Measurements from ENCODE around the gene BAZ2A. TPM values are rescaled to one million over a fixed set of nuclear protein-coding genes. Genes with fewer than 3 reads are reported as not detected.
"Not testable (repeated sequence)": the region's sequence is repeated elsewhere in the genome, so short reads cannot be mapped to it uniquely, and the experiment has no call there.

The BAZ2A gene
- 100 to 1,000 TPM in 3 of 12 donors, 10 to 100 TPM in 9; 31.6 to 842 (median 46.7) TPM for polyA plus RNA-seq (ENCODE audit: insufficient read length in 12 of 12)
- long read RNA-seq, donor 1, partial matches to known transcripts: 29 of 31 reads
- long read RNA-seq, donor 1, other reads (novel, unspliced or antisense): 0 of 31 reads
- long read RNA-seq, donor 2, partial matches to known transcripts: 0 of 3 reads
- long read RNA-seq, donor 2, other reads (novel, unspliced or antisense): 0 of 3 reads
- long read RNA-seq, donor 3: 0 reads
- long read RNA-seq, donor 4, partial matches to known transcripts: 0 of 3 reads
- long read RNA-seq, donor 4, other reads (novel, unspliced or antisense): 0 of 3 reads
- long read RNA-seq, donor 5: 0 reads
- long read RNA-seq, donor 6, partial matches to known transcripts: 0 of 1 reads
- long read RNA-seq, donor 6, other reads (novel, unspliced or antisense): 0 of 1 reads
- long read RNA-seq, donor 7, partial matches to known transcripts: 0 of 4 reads
- long read RNA-seq, donor 7, other reads (novel, unspliced or antisense): 0 of 4 reads
- long read RNA-seq, donor 8: 0 reads
- long read RNA-seq, donor 9: 0 reads
- long read RNA-seq, donor 10, partial matches to known transcripts: 13 of 14 reads
- long read RNA-seq, donor 10, other reads (novel, unspliced or antisense): 0 of 14 reads
- long read RNA-seq, donor 11: 0 reads

DNA sequence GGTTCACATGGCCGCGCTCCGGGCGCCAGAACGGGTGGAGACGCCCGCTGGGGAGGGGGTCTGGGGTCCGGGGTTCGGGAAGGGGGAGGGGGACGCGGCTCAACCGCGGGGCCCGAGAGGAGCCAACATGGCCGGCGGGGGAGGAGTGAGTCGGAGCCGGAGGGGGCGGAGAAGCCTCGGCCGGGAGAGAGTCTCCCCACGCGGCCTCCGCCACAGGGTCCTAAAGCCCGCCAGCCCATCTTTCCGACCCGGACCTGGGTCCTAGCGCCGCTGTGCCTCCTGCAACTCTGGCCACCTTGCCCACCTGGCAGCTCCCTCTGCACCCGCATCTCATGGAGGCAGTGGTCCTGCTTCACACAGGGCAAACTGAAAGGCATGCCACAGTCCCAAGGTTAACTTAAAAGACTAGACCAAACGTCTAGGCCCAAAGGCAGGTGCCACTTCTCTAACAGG lies at the start of gene BAZ2A:
Gene BAZ2A (minus strand): TSS at position 147 of the 453 bp plus-strand sequence. CDS start 12,796 bp downstream, outside the sequence.
- peak; percentile 88 for DNase-seq

DNA sequence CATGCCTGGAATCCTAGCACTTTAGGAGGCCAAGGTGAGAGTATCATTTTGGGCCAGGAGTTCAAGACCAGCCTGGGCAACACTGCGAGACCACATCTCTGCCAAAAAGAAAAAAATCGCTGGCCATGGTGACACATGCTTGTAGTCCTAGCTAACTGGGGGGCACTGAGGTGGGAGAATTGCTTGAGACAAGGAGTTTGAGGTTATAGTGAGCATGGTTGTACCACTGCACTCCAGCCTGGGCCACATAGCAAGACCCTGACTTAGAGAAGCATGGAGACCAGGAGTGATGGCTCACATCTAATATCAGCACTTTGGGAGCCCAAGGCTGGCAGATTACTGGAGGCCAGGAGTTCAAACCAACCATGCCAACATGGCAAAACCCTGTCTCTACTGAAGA lies 48.7 kb upstream of the BAZ2A start:
- no peak for DNase-seq

DNA sequence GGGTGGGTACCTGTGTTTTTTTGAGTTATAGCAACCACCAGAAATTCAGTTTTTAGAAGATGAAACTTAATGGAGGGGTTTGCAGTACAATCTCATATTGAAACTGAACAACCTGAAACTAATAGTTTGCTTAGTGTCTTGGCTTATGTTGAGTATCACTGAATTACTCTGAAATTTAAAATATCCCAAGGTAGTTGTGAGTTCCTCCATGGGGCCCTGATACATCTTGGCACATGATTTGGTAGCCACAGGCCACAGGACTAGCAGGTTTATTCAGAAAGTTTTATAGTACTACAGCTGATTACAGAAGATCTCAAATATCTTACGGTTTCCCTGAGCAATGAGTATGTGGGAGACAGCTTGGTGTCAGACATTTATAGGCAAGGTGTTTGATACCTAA lies 47.6 kb upstream of the BAZ2A start:
- no peak for DNase-seq

DNA sequence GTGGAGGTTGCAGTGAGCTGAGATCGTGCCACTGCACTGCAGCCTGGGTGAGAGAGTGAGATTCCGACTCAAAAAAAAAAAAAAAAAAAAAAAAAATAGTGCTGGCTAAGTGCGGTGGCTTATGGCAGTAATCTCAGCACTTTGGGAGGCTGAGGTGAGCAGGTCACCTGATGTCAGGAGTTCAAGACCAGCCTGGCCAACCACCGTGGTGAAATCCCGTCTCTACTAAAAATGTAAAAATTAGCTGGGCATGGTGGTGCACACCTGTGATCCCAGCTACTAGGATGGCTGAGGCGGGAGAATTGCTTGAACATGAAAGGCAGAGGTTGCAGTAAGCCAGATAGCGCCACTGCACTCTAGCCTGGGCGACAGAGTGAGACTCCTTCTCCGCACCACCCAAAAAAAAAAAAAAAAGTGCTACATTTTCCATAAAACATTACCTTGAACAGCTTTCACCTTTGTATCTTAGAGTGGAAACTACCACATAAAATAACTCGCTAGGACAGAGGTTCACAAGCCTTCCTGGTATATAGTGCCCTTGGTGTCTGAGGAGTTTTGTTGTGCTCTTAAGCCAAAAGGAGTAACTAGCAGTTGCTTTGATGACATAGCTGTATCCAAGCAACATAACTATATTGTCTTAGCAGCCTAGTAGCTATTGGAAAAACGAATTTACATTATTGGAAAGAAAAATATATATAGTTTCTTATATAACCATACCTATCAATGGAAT lies 46.9 kb upstream of the BAZ2A start:
- DNase-seq: no peak

DNA sequence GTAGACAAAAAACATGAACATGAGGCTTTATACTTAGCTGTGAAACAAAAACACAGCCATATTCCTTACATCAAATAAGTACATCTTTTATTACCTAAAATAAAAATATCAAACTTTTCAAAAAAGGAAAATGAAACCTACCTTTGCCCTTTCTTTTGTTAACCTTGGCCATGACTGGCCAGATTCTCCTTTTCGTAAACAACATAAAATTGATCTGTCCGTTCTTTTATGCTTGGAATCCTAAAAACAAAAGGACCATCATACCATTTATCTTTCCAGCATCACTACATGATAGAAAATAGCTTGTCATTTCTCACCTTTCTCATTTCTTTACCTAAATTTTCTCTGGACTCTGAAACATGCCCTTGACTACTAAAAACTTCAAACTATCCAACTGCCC lies 41.5 kb upstream of the BAZ2A start:
- no peak for DNase-seq

DNA sequence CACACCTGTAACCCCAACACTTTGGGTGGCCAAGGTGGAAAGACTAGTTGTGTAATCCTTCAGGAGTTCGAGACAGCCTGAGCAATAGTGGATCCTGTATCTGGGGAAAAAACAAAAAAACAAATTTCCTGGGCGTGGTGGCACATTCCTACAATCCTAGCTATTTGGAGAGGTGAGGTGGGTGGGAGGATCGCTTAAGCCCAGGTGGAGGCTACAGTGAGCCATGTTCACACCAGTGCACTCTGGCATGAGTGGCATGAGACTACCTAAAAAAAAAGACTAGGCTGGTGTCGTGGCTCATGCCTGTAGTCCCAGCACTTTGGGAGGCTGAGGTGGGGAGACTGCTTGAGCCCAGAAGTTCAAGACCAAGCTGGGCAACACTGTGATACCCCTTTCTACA lies 40.7 kb upstream of the BAZ2A start:
- DNase-seq: no peak

DNA sequence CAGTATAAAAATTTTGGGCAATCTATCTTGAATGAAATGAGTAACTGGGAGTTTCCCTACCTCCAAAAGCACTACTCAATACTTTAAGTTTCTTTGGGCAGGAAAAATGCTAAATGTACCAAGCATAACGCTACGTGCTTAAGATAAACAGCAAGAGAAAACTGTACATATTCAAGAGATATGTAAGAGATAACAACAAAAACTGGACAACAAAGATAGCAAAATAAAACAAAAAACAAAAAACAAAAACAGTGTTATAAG lies 38.0 kb upstream of the BAZ2A start:
- DNase-seq: no peak

DNA sequence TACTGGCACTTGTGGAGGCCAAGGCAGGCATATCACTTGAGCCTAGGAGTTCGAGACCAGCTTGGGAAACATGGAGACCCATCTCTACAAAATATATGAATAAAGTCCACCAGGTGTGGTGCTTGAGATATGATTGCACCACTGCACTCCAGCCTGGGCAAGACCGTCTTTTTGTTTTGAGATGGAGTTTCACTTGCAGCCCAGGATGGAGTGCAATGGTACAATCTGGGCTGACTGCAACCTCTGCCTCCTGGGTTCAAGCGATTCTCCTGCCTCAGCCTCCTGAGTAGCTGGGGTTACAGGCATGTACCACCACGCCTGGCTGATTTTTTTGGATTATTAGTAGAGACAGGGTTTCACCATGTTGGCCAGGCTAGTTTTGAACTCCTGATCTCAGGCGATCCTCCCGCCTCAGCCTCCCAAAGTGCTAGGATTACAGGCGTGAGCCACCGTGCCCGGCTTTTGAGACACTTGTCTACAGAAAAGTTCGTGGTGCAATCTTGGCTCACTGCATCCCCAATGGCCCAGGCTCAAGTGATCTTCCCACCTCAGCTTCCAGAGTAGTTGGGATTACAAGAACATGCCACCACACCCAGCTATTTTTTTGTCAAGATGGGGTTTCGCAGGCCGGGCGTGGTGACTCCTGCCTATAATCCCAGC lies 32.0 kb upstream of the BAZ2A start:
- DNase-seq: no peak

DNA sequence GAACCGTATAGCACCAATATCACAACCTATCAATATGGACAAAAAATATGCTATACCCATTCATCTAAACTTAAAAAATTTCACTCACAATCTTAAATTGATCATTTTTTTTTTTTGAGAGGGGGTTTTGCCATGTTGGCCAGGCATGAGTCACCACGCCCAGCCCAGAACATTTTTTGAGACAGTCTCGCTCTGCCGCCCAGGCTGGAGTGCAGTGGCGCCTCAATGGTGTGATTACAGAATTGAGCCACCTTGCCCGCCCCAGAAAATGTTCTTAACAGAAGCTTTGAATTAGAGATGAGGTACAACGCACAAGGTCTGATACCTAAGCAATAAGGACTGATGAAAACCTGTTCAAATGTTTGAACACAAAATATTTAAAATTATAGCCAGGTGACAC lies 31.4 kb upstream of the BAZ2A start:
- DNase-seq: no peak

DNA sequence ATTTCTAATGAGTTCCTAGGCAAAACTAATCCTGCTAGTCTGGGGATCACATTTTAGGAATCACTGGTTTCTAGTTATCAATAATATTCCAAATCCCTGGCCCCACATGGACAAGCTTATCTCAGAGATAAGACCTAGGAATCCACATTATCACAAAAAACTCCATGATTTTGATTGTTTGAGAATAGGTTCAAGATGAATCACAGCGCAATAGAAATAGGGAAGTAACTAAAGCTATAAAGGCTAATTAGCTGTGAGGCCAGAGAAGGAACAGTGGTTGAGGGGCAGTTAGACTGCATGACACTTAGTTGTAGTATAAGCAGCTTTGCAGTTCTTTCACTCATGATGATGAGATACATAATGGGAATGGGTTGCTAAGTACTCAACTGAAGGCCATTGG lies 28.8 kb upstream of the BAZ2A start:
- DNase-seq: no peak

DNA sequence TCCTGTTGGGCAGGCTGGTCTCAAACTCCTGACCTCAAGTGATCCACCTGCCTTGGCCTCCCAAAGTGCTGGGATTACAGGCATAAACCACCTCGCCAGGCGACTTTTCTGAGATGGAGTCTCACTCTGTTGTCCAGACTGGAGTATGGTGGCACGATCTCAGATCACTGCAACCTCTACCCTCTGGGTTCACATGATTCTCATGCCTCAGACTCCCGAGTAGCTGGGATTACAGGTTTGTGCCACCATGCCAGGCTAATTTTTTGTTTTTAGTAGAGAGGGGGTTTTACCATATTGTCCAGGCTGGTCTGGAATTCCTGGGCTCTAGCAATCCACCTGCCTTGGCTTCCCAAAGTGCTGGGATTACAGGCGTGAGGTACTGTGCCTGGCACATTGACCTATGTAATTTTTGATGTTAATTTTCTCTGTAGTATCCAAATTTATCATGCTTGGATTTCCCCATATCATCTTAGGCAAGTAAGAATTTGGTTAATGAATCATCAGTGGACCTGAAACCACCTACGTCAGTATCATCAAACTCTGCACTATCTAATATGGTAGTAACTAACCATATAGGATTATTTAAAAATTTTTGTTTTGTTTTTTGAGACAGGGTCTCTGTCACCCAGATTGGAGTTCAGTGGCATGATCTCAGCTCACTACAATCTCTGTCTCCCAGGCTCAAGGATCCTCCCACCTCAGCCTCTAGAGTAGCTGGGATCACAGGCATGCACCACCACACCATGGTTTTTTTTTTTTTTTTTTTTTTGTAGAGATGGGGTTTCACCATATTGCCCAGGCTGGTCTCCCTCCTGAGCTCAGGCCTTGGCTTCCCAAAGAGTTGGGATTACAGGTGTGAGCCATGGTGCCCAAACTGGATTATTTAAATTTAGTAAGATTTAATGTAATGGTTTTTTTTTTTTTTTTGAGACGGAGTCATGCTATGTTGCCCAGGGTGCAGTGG lies 27.6 kb upstream of the BAZ2A start:
- no peak for DNase-seq

DNA sequence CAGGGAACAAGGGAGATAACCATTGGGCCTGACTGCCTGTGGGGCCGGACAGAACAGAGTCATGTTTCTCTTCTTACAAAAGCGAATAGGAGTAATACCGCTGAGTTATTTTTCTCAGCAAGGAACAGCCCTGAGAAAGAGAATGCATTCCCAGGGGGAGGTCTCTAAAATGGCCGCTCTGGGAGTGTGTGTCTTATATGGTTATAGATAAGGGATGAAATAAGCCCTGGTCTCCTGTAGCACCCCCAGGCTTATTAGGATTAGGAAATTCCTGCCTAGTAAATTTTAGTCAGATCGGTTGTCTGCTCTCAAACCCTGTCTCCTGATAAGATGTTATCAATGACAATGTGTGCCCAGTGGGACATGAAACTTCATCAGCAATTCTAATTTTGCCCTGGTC lies 23.7 kb upstream of the BAZ2A start:
- not testable (repeated sequence) for DNase-seq

DNA sequence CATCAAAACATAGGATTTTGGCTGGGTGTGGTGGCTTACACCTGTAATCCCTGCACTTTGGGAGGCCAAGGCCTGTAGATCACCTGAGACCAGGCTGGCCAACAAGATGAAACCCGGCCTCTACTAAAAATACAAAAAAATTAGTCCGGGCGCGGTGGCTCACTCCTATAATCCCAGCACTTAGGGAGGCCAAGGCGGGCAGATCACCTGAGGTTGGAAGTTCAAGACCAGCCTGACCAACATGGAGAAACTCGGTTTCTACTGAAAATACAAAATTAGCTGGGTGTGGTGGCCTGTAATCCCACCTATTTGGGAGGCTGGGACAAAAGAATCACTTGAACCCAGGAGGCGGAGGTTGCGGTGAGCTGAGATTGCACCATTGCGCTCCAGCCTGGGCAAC lies 17.9 kb upstream of the BAZ2A start:
- DNase-seq: not testable (repeated sequence)

DNA sequence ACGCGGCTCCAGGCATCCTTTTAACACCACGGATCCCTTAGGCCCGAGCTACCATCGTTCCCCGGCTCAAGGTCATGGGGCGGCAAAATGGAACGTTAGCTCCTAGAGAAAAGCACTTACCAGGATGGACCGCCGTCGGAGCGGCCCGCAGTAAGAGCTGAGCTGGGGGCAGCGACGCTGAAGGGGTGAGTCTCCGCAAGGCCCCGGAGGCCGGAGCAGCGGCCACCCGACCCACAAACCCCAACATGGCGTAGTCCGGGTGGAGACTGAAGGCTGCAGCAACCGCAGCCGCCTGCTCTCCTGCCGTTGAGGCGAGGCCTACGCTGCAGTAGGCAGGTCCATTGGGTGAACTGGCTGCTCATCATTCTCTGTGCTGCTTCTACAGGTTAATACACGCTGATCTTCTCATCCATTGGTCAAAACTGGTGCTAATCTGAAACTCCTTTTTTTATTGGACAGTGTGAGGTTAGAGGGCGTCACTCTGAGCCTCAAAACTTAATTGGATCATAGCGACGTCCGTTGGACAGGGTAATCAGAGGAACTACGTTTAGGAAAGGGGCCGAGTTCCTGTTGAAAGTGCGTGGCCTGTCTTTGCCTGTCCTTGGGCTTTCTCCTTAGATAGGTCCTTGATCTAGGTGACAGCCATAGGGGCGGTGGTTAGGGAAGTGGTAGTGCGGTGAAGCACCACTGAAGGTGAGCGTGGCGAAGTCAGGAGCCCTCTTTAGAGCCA lies 15.8 kb upstream of the BAZ2A start, which contains the start of gene ATP5F1B:
Gene ATP5F1B (minus strand): TSS at position 268 of the 730 bp plus-strand sequence. CDS start 21 bp downstream, at position 247.
- peak; percentile 99 for DNase-seq

DNA sequence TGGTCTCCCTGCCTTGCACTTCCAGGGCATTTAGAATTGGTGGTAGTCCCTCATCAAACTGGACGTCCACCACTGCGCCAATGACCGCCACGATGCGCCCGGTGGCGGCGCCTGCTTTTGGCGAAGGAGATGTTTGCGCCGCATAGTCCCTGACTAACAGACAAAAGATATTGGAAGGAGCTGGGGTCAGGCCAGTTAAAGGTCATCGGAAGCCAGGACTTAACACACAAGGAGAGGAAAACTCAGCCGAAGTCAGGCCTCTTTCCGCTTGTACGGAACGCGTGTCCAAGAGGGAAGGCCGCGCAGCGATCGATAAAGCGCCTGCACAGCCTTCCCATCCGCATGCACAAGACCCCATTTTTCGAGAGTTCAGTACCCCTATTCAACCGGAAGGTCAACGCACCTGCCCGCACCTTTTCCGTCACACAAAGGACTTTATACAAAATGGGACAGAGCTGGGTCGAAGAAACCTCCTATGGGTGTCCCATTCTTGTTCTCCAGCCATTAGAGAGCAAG lies 15.1 kb upstream of the BAZ2A start:
- no peak for DNase-seq

DNA sequence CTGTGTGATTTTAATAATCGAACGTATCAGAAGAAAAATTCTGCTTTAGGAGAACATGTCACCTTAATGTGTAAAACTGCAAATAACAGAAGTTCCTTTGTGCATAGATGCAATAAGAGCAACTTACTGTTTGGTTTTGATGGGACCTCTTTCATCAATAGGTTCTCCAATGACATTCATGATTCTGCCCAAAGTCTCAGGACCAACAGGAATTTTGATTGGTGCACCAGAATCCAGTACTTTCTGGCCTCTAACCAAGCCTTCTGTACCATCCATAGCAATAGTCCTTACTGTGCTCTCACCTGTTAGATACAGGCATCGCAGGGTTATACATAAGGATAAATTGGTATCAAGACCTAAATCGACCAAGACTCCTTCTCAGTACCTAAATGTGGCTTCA lies 14.5 kb upstream of the BAZ2A start:
- no peak for DNase-seq

DNA sequence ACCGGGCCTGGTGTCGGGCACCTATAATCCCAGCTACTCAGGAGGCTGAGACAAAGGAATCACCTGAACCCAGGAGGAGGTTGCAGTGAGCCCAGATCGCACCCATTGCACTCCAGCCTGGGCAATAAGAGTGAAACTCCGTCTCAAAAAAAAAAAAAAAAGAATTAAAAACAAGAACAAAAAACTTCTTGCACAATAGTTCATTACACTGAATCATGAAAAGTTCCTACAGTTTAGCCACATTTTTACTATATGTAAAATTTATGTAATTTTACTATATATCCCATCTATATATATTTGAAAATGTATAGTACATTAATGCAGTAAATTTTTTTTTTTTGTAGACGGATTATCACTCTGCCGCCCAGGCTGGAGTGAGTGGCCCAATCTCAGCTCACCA lies 11.1 kb upstream of the BAZ2A start:
- DNase-seq: no peak

DNA sequence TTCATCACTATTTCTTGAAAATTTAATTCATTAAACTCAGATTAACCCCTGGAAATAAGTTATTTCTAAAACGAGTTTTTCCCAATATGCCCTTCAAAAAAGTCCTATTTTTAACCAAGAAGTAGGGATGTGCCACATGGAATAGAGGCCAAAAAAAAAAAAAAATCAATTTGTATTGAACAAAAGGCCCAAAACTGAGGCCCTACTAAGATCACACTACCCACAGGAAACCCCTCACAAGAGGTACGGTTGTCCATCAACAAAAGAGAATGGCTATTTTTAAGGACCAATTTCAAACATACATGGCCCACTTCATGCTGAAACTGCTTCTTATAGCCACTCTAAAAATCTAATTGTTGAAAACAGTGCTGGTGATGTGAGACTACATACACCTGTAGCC lies 7.5 kb upstream of the BAZ2A start:
- no peak for DNase-seq

DNA sequence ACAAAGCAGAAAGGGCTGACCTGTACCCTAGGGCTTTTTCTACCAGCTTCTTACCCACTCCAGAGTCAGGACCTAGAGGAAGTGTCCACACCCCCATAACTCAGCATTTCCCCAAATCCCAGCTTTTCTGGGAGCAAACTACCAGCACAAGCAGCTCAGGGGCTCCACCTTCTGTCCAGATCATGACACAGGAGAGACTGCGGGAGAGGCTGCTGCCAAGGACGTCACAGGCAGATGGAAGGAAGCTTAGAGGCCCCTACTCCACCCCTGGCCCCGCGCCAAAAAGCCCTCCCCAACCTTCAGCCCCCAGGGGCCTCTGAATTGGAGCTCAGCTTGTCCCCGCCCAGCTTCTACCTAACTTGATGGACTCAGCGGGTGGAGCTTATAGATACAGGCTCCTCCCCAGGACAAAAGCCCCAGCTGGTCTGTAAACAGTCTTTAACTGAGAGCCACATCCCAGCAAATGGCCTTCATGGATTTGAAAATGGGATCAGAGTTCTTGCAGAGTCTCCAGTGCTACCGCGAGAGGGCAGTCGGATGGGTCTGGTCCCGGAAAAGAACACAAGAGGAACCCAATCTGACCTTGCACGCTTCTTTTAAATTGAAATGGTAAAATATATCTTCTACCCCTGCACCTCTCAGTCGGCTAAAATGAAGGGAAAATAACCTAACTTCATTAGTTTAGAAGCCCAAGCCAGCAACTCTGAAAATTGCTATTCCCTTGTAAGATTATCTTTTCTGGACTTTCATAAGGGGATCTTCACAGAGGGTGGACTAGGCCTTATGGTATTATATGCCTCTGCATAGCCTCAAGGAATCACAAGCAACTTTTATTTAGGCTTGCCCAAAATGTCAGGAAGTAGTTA lies 6.8 kb upstream of the BAZ2A start:
- DNase-seq: peak; percentile 100

Measured in muscle of arm (tissue), 14 donors.